HG02763 (cell line): ENCODE data around the gene KRCC1.
"Not testable (repeated sequence)": the region's sequence is repeated elsewhere in the genome, so short reads cannot be mapped to it uniquely, and the experiment has no call there.

Experiments
- ATAC-seq: cut with Tn5 transposase; IDR thresholded peaks from one replicate; pipeline ENCODE4 v1.9.1; 2021; ENCODE audit warnings: mild to moderate bottlenecking, moderate library complexity; ENCODE audit not compliant: unreplicated experiment

KRCC1 gene

DNA sequence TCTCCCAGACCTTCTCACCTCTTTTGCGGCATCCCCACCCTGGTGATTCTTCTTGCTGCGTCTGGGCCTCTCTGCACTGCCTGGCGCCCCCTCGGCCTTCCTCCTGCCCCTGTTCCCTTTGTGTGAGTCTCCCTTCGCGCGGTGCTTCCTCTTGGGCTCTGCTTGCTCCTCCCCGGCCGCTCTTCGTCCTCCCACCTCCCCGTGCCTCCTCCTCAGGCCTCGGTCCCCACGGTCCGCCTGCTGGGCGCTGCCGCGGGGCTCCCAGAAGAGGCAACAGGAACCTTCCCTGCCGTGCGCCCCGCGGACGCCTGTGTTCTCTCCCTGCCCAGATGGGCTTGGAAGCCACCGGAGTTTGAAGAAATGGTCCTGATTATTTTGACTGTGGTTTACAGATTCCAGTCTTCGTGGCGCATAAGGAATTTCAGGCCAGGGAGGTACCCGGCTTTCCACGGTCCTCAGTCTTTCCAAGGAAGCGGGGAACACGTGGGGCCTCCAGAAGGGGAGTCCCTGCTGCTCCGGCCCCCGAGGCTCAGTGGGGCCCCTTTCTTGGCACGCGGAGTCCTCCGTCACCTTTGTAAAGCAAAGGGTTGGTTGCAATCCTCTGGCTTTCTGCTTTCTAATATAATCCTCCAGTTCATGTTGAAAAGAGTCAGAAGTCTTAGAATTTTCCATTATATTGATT lies 52.4 kb downstream of the KRCC1 start:
- ATAC-seq = no peak

DNA sequence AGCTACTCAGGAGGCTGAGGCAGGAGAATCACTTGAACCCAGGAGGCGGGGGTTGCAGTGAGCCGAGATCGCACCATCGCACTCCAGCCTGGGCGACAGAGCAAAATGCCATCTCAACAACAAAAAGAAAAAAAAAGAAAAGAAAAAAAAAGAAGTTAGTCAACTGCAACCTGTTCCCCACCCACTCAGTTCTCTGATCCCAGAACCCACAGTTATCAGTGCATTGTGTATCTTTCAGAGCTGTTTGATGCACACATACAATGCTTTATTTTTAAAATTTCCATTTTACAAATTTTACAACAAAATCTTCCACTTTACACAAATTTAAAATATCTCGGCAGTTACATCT lies 53.2 kb downstream of the KRCC1 start:
- no peak for ATAC-seq

DNA sequence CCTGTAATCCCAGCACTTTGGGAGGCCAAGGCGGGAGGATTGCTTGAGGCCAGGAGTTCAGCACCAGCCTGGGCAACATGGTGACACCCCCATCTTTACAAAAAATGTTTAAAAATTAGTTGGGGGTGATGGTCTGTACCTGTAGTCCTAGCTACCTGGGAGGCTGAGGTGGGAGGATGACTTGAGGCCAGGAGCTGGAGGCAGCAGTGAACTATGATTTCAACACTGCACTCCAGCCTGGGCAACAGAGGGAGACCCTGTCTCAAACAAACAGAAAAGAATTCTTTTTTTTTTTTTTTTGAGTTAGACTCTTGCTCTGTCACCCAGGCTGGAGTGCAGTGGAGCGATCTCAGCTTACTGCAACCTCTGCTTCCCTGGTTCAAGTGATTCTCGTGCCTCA lies 55.1 kb downstream of the KRCC1 start:
- ATAC-seq = not testable (repeated sequence)

DNA sequence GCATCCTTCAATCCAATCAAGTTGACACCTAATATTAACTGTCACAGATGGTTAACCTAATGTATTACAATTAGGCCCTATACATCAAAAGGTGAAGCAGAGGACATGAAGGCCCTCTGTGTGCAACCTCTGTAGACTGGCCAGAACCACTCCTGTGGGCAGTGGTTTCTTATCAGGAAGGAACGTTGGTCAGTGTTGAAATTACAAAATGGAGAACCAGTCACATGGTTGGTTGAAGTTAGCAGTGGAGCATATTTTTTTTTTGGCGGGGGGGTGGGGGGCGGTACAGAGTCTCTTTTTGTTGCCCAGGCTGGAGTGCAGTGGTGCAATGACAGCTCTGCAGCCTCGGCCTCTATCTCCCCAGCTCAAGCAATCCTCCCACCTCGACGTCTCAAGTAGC lies 59.0 kb downstream of the KRCC1 start:
- no peak for ATAC-seq

DNA sequence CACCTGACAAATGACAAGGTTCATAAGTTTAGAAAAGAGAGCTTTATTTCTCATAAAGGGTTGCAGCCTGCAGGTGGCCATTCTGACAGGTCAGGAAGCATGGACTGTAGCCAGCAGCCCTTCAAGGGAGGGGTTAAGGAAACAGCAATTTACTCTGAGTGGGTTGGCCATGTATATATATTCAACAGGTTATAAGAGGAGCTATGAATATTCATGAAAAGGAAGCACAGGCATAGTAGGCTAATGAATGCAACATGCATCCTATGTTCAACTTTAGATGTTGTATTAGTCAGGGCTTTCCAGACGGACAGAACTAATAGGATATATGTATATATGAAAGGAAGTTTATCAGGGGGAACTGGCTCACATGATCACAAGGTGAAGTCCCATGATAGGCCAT lies 59.8 kb downstream of the KRCC1 start:
- no peak for ATAC-seq

DNA sequence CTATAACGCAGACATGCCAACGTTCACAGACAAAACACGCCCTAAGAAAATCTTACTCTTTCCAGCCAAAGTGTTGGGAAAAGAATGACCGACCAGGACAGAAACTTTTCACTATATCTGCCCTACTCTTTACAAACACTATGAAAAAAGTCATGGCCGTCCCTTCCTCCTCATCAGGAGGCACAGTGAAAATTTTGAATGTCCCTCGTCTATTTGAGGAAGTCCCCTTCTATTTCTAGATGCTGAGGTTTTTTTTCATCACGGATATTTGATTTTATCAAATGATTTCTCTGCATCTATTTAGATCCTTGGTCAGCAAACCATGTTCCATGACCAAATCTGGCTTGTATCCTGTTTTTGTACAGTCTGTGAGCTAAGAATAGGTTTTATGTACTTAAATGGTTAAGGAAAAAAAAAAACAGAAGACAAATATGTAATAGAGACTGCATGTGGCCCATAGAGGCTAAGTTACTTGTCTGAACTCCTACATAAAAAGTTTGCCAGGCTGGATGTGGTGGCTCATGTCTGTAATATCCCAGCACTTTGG lies 61.2 kb downstream of the KRCC1 start:
- not testable (repeated sequence) for ATAC-seq

DNA sequence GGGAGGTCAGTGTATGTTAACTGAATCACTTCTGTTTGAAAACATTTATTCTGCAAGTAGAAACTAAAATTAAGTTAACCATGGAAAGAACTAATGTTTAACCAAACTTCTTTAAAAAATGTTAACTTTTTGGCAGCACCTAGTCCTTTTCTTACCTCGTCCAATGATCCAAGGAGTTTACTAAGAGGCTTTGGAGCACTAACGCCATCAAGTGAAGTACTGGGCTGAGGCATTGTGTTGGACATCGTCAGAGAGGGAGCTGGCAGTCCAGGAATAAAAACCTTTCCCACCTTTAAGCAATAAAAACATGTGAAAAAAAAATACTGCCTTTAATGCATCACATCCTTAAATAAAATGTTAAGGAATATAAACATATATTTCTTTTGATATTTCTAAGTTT lies 63.0 kb downstream of the KRCC1 start:
- ATAC-seq = not testable (repeated sequence)

DNA sequence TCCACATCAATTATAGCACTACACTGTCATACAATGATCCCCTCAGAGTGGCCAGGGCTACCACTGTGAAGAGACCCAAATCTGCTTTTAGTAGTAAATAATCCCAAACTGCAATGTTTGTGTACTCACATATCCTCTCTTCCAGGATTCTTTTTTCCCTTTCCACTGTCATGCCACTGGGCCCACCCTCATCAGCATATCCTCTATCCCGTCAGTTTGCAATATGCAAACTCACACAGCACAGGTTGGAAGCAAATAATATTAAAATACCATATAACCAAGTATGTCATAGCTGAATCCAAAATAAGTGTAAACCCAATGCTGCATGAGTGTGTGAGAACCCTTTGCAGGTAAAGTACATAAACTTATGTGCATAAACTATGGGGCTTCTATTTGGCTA lies 68.1 kb downstream of the KRCC1 start:
- not testable (repeated sequence) for ATAC-seq

DNA sequence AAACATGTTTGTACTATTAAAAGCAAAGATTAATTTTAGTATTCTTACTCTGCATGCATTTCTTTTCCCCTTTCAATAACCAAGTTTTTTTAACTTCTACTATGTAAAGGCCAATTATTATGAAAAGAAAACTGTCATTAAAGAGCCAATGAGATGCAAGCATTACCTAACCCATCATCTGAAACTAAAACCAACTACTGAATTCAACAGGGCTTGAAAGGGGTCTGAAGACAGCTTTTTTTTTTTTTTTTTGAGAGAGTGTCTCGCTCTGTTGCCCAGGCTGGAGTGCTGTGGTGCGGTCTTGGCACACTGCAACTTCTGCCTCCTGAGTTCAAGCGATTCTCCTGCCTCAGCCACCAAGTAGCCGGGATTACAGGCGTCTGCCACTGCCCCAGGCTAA lies 69.7 kb downstream of the KRCC1 start:
- ATAC-seq = not testable (repeated sequence)

DNA sequence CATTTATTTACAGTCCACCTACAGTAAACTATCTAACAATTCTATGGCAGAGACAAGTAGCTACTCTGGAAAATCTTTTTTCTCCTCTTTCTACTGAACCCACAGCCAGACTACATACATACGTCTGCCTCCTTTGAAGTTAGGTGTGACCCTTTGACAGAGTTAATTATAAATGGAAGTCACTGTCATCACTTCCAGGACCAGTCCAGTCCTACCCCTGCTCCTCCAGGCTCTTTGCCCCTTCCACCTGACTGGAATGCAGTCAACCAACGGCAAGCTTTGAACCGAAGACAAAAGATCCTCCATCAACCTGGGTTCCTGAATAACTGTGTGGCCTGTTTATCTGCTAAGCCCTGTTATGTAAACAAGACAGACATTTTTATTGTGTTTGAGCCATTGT lies 74.4 kb downstream of the KRCC1 start:
- not testable (repeated sequence) for ATAC-seq
